Measurements from ENCODE around the gene PPIF. TPM values are rescaled to one million over a fixed set of nuclear protein-coding genes. Genes with fewer than 3 reads are reported as not detected.

The PPIF gene
- total and polyA plus RNA-seq, 2 of the 13 experiments (the other 11 are each of a cell fraction or from before 2014, with no cell fraction given) = 147 to 157 TPM

DNA sequence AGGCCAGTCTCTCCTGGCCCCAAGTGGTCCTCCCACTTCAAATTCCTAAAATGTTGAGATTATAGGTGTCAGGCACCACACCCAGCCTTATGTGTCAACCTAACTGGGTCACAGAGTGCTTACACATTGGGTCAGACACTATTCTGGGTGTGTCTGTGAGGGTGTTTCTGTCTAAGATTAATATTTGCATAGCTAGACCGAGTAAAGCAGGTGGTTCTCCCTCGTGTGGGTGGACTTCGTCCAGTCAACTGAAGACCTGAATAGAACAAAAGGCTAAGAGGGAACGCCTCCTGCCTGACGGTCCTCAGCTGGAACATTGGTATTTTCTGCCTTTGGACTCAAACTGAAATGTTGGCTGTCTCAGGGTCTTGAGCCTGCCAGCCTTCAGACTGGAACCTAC lies 11.5 kb downstream of the PPIF start (continued):
- TF ChIP-seq, protein P1, sequence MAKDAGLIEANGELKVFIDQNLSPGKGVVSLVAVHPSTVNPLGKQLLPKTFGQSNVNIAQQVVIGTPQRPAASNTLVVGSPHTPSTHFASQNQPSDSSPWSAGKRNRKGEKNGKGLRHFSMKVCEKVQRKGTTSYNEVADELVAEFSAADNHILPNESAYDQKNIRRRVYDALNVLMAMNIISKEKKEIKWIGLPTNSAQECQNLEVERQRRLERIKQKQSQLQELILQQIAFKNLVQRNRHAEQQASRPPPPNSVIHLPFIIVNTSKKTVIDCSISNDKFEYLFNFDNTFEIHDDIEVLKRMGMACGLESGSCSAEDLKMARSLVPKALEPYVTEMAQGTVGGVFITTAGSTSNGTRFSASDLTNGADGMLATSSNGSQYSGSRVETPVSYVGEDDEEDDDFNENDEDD (CRISPR knock-in tag; IDR thresholded peaks at IDR 0.05; ENCODE audit: borderline replicate concordance) = peak; percentile 69; the same call in 1 of the 2 replicates
- TF ChIP-seq ZNF331 (CRISPR knock-in tag; IDR thresholded peaks at IDR 0.05) (peak; percentile 71; the same call in 1 of the 2 replicates), PHF20 (CRISPR knock-in tag; IDR thresholded peaks at IDR 0.05) (no peak), PLRG1 (conservative IDR thresholded peaks at IDR 0.05) (no peak)
- TF ChIP-seq, protein P2, sequence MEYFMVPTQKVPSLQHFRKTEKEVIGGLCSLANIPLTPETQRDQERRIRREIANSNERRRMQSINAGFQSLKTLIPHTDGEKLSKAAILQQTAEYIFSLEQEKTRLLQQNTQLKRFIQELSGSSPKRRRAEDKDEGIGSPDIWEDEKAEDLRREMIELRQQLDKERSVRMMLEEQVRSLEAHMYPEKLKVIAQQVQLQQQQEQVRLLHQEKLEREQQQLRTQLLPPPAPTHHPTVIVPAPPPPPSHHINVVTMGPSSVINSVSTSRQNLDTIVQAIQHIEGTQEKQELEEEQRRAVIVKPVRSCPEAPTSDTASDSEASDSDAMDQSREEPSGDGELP (IDR thresholded peaks at IDR 0.05; ENCODE audit: borderline replicate concordance, low read depth) = peak; percentile 94
- TF ChIP-seq, protein P3, sequence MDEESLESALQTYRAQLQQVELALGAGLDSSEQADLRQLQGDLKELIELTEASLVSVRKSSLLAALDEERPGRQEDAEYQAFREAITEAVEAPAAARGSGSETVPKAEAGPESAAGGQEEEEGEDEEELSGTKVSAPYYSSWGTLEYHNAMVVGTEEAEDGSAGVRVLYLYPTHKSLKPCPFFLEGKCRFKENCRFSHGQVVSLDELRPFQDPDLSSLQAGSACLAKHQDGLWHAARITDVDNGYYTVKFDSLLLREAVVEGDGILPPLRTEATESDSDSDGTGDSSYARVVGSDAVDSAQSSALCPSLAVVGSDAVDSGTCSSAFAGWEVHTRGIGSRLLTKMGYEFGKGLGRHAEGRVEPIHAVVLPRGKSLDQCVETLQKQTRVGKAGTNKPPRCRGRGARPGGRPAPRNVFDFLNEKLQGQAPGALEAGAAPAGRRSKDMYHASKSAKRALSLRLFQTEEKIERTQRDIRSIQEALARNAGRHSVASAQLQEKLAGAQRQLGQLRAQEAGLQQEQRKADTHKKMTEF (CRISPR knock-in tag; IDR thresholded peaks at IDR 0.05) = peak; percentile 47; the same call in 1 of the 2 replicates
- TF ChIP-seq, protein P4, sequence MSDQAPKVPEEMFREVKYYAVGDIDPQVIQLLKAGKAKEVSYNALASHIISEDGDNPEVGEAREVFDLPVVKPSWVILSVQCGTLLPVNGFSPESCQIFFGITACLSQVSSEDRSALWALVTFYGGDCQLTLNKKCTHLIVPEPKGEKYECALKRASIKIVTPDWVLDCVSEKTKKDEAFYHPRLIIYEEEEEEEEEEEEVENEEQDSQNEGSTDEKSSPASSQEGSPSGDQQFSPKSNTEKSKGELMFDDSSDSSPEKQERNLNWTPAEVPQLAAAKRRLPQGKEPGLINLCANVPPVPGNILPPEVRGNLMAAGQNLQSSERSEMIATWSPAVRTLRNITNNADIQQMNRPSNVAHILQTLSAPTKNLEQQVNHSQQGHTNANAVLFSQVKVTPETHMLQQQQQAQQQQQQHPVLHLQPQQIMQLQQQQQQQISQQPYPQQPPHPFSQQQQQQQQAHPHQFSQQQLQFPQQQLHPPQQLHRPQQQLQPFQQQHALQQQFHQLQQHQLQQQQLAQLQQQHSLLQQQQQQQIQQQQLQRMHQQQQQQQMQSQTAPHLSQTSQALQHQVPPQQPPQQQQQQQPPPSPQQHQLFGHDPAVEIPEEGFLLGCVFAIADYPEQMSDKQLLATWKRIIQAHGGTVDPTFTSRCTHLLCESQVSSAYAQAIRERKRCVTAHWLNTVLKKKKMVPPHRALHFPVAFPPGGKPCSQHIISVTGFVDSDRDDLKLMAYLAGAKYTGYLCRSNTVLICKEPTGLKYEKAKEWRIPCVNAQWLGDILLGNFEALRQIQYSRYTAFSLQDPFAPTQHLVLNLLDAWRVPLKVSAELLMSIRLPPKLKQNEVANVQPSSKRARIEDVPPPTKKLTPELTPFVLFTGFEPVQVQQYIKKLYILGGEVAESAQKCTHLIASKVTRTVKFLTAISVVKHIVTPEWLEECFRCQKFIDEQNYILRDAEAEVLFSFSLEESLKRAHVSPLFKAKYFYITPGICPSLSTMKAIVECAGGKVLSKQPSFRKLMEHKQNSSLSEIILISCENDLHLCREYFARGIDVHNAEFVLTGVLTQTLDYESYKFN (CRISPR knock-in tag; conservative IDR thresholded peaks at IDR 0.05) = peak; percentile 73

All from HepG2 (cell line).